HUES64 (cell line): ENCODE measurements around the gene KCNMB4.

ENCODE experiments used
- H3K27ac ChIP-seq: 2 replicates; pipeline ENCODE4 v1.7.0; 2013; ENCODE audit warnings: low read depth, low read length, inconsistent platforms
- H3K27me3 ChIP-seq: 2 replicates; pipeline ENCODE4 v1.6.1; 2013; ENCODE audit warnings: mild to moderate bottlenecking, low read length; ENCODE audit not compliant: insufficient read depth
- H3K36me3 ChIP-seq: 2 replicates; pipeline ENCODE4 v1.6.1; 2013; ENCODE audit warnings: mild to moderate bottlenecking, low read length; ENCODE audit not compliant: insufficient read depth
- H3K4me1 ChIP-seq: 2 replicates; pipeline ENCODE4 v1.6.1; 2013; ENCODE audit warnings: mild to moderate bottlenecking, low read length, moderate library complexity; ENCODE audit not compliant: insufficient read depth
- H3K4me3 ChIP-seq: 2 replicates; pipeline ENCODE4 v1.5.1; 2013; ENCODE audit warnings: mild to moderate bottlenecking, low read length, moderate library complexity
- H3K9ac ChIP-seq: 2 replicates; pipeline ENCODE4 v1.6.1; 2013; ENCODE audit warnings: mild to moderate bottlenecking, low read depth, low read length
- H3K9me3 ChIP-seq: 2 replicates; pipeline ENCODE4 v1.6.1; 2013; ENCODE audit warnings: low read depth, low read length; ENCODE audit not compliant: insufficient read depth
- WGBS: fragments of 150-250, 120-280 bp; methylation state at CpG from one replicate; pipeline ENCODE4 v1.1.7; 2013; ENCODE audit warnings: missing lambda C conversion rate; 5-methylcytosine and 5-hydroxymethylcytosine counted together

Gene KCNMB4

DNA sequence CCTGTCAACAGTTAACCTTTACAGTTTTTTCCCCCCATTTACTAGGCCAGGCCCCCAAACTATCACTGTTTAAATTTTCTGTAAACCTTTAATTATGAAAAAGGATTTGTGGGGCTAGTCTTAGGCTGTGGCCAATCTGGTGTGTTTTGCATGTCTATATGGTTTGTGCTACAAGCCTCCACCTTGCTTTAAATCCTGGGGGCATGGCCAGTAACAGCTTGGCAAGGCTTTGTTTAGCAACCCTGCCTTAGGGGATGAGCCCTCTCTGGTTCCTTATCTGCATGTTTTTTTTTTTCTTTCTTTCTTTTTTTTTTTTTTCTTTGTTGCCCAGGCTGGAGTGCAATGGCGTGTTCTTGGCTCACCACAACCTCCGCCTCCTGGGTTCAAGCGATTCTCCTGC, 102.7 kb downstream of the KCNMB4 start:
- Histone ChIP-seq H3K4me1 (no peaks in the 10 kb centered on the region), H3K27me3 (no peaks in the 10 kb centered on the region), H3K4me3 (no peak overlapping the region), H3K9ac (no peak overlapping the region), H3K9me3 (peaks cover 16% of the 10 kb centered on the region), H3K36me3 (no peaks in the 10 kb centered on the region), H3K27ac (no peak overlapping the region)
- WGBS: 98% methylated on average over 3 of the region's 3 CpGs

DNA sequence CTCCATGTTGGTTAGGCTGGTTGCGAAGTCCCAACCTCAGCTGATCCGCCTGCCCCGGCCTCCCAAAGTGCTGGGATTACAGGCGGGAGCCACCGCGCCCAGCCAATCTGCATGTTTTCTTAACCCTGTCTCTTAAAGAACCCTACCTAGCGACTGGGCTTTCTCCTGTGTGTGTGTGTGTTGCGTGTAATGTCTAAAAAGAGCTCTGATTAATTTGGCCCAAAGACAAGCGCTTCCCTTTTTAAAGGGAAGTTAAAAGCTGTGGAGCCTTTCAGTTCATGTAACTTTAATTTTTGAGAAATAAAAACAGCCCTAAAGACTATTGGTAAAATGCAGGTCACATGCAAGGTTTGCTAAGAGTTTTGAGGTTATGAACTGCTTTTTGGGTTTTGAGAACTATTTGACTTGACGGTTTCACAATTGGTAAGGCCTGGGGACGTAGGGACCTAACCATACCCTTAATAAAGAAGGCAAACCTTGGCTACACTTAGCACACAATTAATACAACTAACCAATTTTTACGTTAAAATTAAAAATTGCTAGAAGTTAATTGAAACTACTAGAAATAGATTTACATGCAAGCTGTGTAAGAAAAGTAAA, 103.2 kb downstream of the KCNMB4 start:
- H3K9me3 ChIP-seq: peaks cover 10% of the 10 kb centered on the region; the same call in 1 of the 2 replicates
- no peaks in the 10 kb centered on the region for H3K36me3 ChIP-seq
- WGBS: 95% methylated on average over 10 of the region's 12 CpGs
- H3K4me1 ChIP-seq: no peaks in the 10 kb centered on the region
- no peak overlapping the region for H3K9ac ChIP-seq
- no peak overlapping the region for H3K27ac ChIP-seq
- H3K27me3 ChIP-seq: no peaks in the 10 kb centered on the region
- H3K4me3 ChIP-seq: no peak overlapping the region

DNA sequence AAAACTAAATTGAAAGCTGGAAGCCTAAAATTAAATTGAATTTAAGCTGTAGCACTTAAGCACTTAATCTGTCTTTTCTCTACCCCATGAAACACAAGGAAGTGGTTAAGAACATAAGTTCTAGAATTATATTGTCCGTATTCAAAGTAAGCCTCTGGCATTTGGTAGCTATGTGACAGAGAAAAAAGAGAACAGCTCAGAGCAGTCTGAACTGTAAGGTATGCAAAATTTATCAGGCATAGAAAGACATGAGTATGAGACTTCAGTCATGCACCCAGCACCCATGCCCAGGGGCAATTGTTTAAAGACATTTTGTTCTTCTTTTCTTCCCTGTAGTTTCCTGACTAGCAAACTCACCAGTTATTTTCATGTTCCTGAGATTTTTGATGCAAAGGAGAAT, 116.7 kb downstream of the KCNMB4 start:
- no peaks in the 10 kb centered on the region for H3K36me3 ChIP-seq
- H3K4me1 ChIP-seq: no peaks in the 10 kb centered on the region
- H3K27ac ChIP-seq: no peak overlapping the region
- H3K9ac ChIP-seq: no peak overlapping the region
- no peaks in the 10 kb centered on the region for H3K9me3 ChIP-seq
- no peaks in the 10 kb centered on the region for H3K27me3 ChIP-seq
- 97% methylated on average over 1 of the region's 1 CpG for WGBS
- H3K4me3 ChIP-seq: no peak overlapping the region
